NCI-H345 treated with DMSO at 0.1 percent for 48 hours (cell line): ENCODE measurements around the gene KIAA0825.
"Not testable (repeated sequence)": the region's sequence is repeated elsewhere in the genome, so short reads cannot be mapped to it uniquely, and the experiment has no call there.

Experiments
- DNase-seq: peaks from one replicate; lab custom pipeline; 2025; ENCODE audit not compliant: unreplicated experiment; lab: John Stamatoyannopoulos, UW

Gene KIAA0825

DNA sequence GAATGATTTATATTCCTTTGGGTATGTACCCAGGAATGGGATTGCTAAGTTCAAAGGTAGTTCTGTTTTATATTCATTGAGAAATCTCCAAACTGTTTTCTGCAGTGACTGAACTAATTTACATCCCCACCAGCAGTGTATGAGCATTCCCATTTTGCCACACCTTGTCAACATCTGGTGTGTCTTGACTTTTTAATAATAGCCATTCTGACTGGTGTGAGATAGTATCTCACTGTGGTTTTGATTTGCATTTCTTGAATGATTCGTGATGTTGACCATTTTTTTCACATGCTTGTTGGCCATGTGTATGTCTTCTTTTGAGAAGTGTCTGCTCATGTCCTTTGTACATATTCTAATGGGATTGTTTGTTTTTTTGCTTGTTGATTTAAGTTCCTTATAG lies 421.5 kb downstream of the KIAA0825 start:
- no peak for DNase-seq

DNA sequence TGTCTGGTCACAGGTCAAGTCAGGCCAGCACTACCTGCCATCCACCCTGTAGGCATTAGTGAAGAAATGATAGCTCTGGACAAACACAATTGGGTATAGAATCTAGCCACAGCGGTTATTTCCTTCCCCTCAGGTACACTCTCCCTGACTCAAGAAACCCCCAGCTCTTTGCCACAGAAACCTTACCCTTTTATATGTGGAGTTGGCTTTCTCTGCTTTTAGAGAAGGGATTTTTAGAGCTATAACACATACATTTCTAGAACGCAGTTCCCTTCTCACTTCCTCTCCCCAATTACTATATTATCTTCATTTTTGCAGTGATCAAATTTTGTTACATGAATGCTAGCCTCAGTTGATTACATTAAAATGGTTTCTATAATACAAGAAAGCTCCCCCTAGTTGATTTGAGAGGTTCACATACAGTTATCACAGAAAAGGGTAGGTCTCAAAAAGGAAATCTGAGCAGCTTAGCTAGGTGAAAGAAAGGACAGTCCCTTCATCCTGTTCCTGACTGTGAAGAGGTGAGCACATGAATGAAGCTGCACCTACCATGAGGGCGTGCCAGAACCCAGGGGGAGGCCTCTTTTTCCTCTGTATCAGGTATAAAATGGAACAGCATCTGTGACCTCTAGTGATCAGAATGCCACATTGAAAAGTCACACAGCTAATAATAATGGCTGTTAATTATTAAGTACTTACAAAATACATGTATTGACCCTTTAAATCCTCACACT lies 425.6 kb downstream of the KIAA0825 start:
- no peak for DNase-seq

DNA sequence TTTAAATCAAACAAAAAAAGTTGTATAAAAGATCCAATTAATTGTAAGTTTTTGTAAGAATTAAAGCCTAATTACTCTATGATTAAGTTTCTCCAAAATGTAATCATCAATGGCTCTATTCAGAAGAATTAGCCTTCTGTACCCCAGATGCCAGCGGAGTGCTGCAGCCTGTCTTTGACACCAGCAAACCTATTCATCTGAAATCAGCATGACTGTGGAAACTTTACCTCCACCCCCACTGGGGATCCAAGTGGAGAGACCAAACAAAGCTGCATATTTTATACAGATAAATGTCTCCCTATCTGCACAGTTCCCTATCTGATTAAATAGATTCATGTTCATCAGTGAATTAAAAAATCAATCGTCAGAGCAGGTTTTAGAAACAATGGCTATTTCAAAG lies 426.8 kb downstream of the KIAA0825 start:
- DNase-seq, result no peak

DNA sequence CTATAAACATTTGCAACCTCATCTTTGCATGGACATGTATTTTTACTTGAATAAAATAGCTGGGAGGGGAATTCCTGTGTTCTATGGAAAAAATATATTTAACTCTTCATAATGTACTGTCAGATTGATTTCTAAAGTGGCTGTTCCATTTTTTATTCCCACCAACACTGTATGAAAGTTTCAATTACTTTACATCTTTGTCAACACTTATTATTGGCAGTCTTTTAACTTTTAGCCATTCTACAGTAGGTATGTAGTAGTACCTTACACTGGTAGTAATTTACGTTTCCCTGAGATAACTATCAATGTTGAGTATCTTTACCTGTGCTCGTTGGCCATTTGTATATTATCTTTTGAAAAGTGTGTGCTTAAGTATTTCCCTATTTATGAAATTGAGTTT lies 429.7 kb downstream of the KIAA0825 start:
- DNase-seq, result no peak

DNA sequence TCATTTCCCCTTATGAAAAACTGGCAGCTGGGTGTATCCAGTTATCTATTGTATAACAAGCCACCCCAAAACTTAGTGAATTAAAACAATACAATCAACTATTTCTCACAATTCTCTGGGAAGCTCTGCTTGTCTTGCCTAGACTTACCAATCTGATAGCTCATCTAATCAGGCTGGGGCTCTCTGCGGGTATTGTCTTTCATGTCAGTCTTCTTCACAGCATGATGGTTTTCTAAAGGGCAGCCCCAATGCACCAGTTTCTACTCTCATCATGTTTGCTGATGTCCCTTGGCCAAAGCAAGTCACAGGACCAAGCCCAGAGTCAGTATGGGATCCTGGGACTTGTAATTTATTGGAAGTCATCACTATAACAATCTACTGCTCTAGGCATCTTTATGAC lies 433.5 kb downstream of the KIAA0825 start:
- no peak for DNase-seq

DNA sequence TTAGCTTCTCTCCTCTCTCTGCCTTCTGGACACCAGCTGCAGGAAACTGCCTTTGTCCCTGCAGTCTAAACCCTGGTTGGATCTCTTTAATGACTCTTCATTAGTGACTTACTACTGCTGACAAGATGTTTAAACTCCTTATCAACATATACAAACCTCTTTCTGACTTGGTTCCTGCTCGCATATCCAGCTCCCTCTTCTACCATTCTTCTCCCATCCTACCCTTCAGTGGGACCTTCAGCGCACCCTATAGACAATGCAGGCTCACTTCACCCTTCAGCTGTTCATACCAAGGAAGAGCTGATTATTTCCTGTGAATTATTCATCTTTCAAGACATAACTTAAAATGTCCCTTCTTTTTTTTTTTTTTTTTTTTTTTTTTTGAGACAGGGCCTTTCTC lies 436.5 kb downstream of the KIAA0825 start:
- DNase-seq, result no peak

DNA sequence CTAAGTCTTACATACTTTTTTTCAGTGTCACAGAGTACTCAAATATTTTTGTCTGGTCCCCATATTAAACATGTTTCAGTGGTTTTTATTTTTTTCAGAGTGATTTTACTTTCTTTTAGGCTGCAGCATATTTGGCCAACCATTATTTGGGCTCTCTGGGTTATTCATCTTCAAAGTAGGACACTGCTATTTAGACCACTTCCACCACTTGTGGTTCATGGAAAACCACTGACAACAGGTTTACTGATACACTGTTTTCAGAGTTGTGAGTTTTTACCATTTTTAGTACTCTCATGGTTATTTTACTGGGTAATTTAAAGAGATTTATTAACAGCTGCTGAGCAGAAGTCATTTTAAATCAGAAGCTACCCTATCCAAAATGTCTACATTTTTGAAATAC lies 437.6 kb downstream of the KIAA0825 start:
- DNase-seq, result no peak

DNA sequence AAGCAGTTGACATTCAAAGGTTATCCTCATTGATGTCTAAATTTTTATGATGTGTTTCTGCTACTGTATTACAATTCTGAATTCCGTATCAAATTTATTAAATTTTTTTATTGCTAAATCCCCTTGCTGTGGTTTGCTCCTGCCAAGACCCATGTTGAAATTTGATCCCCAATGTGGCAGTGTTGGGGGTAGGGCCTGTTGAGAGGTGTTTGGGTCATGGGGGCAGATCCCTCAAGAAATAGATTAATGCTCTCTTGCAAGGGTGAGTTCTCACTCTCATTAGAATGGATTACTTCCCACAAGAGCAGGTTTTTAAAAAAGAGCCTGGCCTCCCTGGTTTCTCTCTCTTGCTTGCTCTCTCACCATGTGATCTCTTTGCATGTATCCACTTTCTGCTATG lies 442.5 kb downstream of the KIAA0825 start:
- no peak for DNase-seq

DNA sequence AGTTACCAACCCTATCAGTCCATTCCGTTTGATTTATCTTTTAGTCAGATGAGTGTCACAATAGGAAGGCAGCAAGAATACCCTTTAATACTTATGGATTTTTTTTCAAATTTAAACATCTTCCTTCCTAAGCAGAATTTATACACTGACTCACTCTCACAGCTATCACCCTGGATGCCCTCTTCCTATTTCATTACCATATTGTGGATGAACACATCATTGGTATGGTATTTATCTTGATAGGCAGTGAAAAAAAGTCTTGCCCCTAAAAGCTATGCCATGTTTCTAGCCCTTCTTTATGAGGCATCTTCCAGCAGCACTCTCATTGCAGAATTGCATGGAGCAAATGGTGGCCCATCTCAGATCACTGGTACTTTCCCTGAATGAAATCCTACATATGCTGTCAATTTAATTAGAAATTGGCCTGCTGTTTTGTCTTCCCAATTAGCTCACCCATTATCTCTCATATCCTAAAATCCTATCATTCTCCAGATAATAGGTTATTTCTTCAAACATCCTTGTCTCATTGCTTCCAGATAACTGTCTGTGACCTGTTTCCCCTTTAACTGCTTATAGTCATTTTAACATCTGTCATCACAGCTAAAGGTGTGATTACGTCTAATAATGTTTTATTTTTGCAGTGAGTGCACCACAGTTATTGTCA lies 443.5 kb downstream of the KIAA0825 start:
- no peak for DNase-seq

DNA sequence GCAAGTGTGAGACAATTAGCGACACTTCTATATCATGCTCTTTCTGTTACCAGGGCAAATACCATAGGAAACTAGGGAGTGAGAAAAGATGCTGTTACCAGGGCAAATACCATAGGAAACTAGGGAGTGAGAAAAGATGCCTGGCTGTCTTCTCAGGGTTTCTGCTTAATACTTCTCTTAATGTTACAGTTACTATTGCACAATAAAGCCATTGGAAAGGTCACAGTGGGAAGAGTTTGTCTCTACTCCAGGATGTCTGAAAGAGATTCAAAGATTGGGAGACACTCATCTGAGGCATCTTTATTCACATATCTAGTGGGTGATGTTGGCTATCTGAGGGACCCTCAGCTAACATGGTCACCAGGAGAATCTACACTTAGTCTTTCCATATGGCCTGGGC lies 445.3 kb downstream of the KIAA0825 start:
- no peak for DNase-seq

DNA sequence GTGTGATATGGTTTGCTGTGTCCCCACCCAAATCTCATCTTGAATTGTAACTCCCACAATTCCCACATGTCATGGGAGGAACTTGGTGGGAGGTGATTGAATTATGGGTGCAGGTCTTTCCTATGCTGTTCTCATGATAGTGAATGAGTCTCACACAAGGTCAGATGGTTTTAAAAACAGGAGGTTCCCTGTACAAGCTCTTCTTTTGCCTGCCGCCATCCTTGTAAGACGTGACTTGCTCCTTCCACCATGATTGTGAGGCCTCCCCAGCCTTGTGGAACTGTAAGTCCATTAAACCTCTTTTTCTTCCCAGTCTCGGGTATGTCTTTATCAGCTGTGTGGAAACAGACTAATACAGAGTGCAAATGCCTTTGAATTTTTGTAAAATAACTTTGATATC lies 447.3 kb downstream of the KIAA0825 start:
- DNase-seq, result not testable (repeated sequence)

DNA sequence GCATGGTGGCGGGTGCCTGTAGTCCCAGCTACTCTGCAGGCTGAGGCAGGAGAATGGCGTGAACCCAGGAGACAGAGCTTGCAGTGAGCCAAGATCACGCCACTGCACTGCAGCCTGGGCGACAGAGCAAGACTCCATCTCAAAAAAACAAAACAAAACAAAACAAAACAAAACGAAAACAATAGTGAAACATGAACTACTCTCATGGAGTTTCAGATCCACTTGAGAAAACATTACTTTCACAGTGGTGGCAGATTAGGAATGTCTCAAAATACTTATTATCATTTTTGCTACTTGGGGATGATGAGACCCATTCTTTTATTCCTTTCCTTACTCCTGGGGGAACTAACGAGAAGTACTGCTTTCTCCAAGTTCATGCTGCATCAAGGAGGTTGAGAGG lies 448.2 kb downstream of the KIAA0825 start:
- DNase-seq, result not testable (repeated sequence)

DNA sequence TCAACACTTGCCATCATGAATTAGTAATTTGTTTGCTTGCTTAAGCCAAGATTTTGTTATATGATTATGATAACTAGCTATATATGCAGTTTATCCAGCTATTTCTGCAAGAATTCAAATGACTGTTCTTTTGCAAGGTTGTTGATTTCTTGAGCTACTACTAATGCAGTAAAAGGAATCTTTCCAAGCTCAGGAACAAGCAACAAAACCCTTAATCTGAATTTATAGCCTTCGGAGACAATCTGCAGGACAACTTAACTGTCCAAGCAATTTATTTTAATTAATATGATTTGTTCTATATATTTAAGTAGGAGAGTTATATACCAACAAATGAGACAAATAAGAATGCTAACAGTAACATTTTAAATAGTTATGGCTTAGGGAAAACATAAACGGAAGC lies 450.3 kb downstream of the KIAA0825 start:
- no peak for DNase-seq

DNA sequence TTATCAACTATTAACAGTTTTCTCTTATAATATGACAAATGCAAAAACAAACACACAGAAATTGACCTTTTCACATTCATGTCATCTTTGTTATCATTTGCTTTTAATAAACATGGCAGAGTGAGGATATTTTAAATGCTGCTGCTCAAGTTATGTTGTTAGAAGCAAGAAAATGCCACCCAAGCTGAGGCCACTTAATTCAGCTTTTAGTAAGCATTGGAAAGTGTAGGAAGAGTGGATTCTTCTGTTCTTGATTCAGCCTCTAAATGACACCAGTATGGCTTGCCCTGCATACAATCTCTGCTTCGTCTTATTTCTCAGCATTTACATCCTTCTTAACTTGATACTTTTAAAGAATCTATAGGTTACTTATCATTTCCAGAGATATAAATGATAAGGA lies 456.6 kb downstream of the KIAA0825 start:
- DNase-seq, result no peak

DNA sequence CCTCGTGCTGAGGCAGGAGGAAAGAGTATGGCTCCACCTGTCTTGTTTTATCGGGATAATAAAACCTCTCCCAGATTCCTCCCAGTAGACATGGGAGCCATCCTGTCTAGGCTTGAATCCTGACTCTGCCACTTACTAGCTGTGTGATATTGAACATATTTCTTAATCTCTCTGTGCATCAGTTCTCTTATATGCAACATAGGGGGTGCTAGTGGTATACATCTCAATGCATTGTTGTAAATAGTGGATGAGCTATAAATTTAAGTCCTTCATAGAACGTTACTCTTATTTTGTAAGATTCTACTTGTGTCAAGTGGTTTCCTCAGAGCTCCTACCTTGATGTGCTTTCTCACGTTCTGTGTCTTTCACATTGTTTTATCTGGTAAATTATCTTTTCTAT lies 459.3 kb downstream of the KIAA0825 start:
- no peak for DNase-seq

DNA sequence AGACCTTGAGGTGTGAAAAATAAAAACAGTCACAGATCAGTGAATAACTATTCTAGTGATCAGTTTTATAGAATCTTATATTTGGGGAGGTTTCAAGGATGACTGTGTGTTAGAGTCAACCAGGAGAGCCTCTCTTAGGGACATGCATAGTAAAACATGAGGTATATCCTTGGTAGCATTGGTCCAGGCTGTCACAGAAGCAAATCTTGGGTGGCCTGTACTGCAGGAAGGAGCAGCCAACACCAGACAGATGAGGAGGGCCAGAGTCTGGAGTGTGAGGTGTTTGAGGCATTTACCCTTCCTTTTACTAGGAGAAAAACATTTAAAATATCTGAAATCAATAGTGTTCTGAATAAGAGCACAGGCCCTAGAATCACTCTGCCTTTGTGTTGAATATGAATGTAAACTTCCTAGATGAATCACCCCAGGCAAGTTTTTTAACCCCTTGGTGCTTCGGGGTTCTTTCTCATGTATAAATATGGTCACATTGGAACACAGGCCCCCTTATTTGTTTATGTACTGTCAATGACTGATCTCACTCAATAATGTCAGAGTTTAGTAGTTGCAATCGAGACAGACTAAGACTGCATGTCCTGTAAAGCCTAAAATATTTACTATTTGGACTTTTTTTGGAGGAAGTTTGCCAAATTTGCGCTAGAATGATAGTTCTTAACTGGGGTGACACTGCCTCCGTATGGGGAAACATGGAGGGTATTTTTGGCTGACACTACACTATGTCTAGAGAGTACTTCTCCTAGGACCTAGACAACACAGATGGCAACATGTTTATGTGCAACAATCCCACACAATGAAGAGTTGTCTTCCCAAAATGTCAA lies 460.5 kb downstream of the KIAA0825 start:
- DNase-seq, result no peak

DNA sequence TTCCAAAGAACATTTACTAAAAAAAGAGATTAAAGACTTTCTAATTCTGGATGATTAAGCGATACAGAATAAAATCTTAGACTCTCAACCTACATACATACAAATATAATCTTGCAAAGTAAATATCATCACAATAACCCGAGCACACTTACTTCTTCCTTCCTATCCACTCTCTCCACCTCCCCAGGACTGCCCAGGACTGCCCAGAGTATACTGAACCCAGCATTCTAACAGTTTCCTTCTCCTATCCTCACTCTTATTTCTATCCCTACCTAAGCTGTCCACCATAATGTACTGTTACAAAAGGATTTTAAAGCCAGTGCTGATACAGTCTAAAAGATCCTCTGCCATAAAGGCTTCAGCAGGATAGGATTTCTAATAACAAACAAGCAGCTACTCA lies 463.7 kb downstream of the KIAA0825 start:
- no peak for DNase-seq

DNA sequence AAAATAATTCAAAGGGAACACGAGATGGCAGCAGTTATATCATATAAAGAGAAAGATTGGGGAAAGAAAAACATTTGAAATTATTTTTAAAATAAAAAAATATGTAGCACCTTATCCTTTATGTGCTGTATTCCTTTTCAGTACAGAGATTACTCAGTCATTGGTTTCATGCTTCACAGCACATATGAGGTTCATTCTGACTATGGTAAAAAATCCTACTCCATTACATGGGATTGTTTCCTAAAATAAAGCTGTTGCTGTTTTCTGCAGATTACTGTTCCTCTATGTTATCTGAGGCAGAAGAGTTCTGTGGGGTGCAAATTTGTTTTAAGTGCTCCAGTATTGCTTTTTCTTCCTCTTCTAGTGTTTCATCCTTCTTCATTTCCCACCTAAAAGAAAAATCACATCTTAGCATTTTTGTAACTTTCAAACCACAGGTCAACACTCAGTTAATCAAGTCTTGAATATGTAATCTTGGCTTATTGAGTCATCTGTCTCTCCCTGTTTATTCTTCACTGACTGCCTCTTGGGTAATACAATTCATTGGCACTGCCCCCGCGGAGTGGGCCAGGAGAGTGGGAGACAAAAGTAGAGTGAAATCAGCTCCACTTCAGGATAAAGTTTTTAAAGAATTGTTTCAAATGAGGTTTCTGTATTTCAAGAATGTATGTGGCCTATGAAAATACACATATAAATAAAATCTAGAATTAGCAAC lies 464.5 kb downstream of the KIAA0825 start:
- no peak for DNase-seq

DNA sequence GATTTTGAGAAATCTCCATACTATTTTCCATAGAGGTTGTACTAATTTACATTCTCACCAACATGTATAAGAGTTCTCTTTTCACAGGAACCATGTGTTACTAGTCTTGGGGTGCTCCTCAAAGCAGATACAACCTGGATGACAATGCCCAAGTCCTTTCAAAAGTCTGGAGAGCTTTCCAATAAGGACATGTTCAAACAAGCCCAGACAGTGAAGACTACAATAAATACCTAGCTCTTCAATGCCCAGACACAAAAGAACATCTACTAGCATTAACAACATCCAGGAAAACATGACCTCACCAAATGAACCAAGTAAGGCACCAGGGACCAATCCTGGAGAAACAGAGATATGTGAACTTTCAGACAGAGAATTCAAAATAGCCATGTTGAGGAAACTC lies 474.8 kb downstream of the KIAA0825 start:
- DNase-seq, result not testable (repeated sequence)

DNA sequence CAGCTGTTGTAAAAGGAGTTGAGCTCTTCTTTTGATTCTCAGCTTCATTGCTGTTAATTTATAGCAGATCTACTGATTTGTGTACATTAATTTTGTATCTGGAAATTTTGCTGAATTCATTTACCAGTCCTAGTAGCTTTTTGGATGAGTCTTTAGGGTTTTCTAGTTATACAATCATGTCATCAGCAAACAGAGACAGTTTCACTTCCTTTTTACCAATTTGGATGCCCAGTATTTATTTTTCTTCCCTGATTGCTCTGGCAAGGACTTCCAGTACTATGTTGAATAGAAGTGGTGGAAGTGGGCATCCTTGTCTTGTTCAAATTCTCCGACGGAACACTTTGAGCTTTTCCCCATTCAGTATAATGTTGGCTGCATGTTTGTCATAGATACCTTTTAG lies 478.1 kb downstream of the KIAA0825 start:
- DNase-seq, result no peak

DNA sequence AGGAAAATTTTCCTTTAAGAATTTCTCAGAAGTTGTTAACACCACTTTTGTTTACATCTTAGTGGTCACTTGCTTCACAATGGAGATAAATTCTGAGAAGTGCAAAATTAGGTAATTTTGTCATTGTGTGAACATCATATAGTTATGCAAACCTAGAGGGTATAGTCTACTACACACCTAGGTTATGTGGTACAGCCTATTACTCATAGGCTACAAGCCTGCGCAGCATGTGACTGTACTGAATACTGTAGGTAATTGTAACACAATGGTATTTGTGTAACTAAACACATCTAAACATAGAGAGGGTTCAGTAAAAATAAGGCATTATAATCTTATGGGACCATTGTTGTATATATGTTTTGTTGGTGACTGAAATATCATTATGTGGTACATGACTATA lies 488.3 kb downstream of the KIAA0825 start:
- DNase-seq, result no peak
